Measurements from ENCODE around the gene SLC50A1. TPM values are rescaled to one million over a fixed set of nuclear protein-coding genes. Genes with fewer than 3 reads are reported as not detected.

Gene SLC50A1
- total RNA-seq, 1 experiment from 2014 or later = 67.4 TPM

DNA sequence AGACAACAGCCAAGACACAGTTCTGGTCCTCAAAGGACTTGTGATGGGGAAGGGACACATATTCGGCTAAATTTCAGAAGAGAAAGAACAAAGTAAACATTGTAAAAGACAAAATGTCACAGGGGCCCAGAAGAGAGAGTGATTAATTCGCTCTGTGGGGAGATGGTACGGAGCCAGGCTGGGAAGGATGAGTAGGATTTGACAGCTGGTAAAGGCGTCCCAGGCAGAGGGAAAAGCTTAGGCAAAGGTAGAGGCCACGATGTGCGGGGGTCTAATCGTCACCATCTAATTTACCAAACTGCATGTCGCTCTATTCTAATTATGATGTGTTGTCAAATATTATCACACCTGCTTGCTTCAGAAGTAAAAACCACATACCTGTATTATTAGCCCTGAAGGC is 25.3 kb upstream of the SLC50A1 start:
- Histone ChIP-seq H3K36me3 (ENCODE audit: control insufficient read depth, insufficient read depth, low read length) (no peaks in the 10 kb centered on the region), H3K9me3 (ENCODE audit: control insufficient read depth, insufficient read depth, low read depth, low read length) (no peaks in the 10 kb centered on the region), H3K27me3 (ENCODE audit: control insufficient read depth, insufficient read depth, low read length) (no peaks in the 10 kb centered on the region), H3K4me1 (ENCODE audit: control insufficient read depth, insufficient read depth, low read length) (no peaks in the 10 kb centered on the region), H3K4me3 (ENCODE audit: low read depth in 2 of 2, low read length in 2 of 2) (no peak overlapping the region), H3K27ac (ENCODE audit: low read length) (no peak overlapping the region)
- in situ Hi-C loops (cut with HindIII; ENCODE audit: low pct_unique_long_range_greater_than_20kb, low sequenced_read_pairs) = no loop called here
- intact Hi-C loops (cut with micrococcal nuclease; ENCODE audit: unreplicated experiment) = no loop called here
- CTCF ChIA-PET = no interaction called here
- DNase-seq (ENCODE audit: low read depth, low spot score) = no peak
- no peak for ATAC-seq
- BruUV-seq (replicated peaks) = no TSS peak
- no peak for TF ChIP-seq TCF7L2 (IDR thresholded peaks at IDR 0.05; ENCODE audit: low read depth, low read length)
- TF ChIP-seq SIN3A (IDR thresholded peaks at IDR 0.05; ENCODE audit: borderline replicate concordance, insufficient read depth, low read depth, low read length) = no peak
- TF ChIP-seq, protein P1, sequence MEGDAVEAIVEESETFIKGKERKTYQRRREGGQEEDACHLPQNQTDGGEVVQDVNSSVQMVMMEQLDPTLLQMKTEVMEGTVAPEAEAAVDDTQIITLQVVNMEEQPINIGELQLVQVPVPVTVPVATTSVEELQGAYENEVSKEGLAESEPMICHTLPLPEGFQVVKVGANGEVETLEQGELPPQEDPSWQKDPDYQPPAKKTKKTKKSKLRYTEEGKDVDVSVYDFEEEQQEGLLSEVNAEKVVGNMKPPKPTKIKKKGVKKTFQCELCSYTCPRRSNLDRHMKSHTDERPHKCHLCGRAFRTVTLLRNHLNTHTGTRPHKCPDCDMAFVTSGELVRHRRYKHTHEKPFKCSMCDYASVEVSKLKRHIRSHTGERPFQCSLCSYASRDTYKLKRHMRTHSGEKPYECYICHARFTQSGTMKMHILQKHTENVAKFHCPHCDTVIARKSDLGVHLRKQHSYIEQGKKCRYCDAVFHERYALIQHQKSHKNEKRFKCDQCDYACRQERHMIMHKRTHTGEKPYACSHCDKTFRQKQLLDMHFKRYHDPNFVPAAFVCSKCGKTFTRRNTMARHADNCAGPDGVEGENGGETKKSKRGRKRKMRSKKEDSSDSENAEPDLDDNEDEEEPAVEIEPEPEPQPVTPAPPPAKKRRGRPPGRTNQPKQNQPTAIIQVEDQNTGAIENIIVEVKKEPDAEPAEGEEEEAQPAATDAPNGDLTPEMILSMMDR (IDR thresholded peaks at IDR 0.05) = no peak
- TF ChIP-seq POLR2AphosphoS5 (IDR thresholded peaks at IDR 0.05; ENCODE audit: low read depth, low read length) = no peak
- TF ChIP-seq, protein P2, sequence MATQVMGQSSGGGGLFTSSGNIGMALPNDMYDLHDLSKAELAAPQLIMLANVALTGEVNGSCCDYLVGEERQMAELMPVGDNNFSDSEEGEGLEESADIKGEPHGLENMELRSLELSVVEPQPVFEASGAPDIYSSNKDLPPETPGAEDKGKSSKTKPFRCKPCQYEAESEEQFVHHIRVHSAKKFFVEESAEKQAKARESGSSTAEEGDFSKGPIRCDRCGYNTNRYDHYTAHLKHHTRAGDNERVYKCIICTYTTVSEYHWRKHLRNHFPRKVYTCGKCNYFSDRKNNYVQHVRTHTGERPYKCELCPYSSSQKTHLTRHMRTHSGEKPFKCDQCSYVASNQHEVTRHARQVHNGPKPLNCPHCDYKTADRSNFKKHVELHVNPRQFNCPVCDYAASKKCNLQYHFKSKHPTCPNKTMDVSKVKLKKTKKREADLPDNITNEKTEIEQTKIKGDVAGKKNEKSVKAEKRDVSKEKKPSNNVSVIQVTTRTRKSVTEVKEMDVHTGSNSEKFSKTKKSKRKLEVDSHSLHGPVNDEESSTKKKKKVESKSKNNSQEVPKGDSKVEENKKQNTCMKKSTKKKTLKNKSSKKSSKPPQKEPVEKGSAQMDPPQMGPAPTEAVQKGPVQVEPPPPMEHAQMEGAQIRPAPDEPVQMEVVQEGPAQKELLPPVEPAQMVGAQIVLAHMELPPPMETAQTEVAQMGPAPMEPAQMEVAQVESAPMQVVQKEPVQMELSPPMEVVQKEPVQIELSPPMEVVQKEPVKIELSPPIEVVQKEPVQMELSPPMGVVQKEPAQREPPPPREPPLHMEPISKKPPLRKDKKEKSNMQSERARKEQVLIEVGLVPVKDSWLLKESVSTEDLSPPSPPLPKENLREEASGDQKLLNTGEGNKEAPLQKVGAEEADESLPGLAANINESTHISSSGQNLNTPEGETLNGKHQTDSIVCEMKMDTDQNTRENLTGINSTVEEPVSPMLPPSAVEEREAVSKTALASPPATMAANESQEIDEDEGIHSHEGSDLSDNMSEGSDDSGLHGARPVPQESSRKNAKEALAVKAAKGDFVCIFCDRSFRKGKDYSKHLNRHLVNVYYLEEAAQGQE (IDR thresholded peaks at IDR 0.05; ENCODE audit: insufficient read depth in 1 of 2, low read depth in 2 of 2, low read length in 1 of 2) = no peak
- POLR2A ChIA-PET = no interaction called here

DNA sequence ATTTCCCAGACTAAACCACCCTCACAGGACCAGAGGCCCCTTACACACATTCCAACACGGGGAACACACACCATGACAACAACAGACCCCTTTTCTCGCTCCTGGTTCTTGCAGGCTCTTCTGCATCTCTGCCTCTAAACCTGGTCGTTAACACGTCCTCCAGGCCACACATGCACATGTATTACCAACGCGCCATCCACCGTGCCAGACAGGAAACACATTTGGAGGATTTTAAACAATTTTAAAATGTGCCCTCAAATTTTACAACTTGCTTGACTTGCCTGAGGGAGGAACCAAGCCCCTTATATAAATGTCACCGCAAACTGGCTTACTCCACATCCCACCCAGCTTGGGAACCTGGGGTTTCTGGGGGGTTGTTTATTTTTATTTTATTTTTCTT is 24.8 kb upstream of the SLC50A1 start:
- no TSS peak for BruUV-seq (replicated peaks)
- no peak for DNase-seq (ENCODE audit: low read depth, low spot score)
- H3K27ac ChIP-seq (ENCODE audit: low read length) = no peak overlapping the region
- TF ChIP-seq POLR2AphosphoS5 (IDR thresholded peaks at IDR 0.05; ENCODE audit: low read depth, low read length) (no peak), TCF7L2 (IDR thresholded peaks at IDR 0.05; ENCODE audit: low read depth, low read length) (no peak), SIN3A (IDR thresholded peaks at IDR 0.05; ENCODE audit: borderline replicate concordance, insufficient read depth, low read depth, low read length) (no peak)
- TF ChIP-seq, protein P2 (IDR thresholded peaks at IDR 0.05; ENCODE audit: insufficient read depth in 1 of 2, low read depth in 2 of 2, low read length in 1 of 2) = no peak
- TF ChIP-seq, protein P1 (IDR thresholded peaks at IDR 0.05) = no peak
- intact Hi-C loops (cut with micrococcal nuclease; ENCODE audit: unreplicated experiment) (no loop called here), in situ Hi-C loops (cut with HindIII; ENCODE audit: low pct_unique_long_range_greater_than_20kb, low sequenced_read_pairs) (no loop called here)
- H3K9me3 ChIP-seq (ENCODE audit: control insufficient read depth, insufficient read depth, low read depth, low read length) = no peaks in the 10 kb centered on the region
- H3K36me3 ChIP-seq (ENCODE audit: control insufficient read depth, insufficient read depth, low read length) = no peaks in the 10 kb centered on the region
- no peaks in the 10 kb centered on the region for H3K4me1 ChIP-seq (ENCODE audit: control insufficient read depth, insufficient read depth, low read length)
- no peaks in the 10 kb centered on the region for H3K27me3 ChIP-seq (ENCODE audit: control insufficient read depth, insufficient read depth, low read length)
- CTCF ChIA-PET = no interaction called here
- no peak for ATAC-seq
- H3K4me3 ChIP-seq (ENCODE audit: low read depth in 2 of 2, low read length in 2 of 2) = no peak overlapping the region
- POLR2A ChIA-PET = no interaction called here

All from Panc1 (cell line).